Effector memory CD8-positive, alpha-beta T cell (primary cell): ENCODE measurements around the gene THAP4.

Source experiments
- ATAC-seq: fragments of 150-1000 bp; cut with Tn5 transposase; replicated peaks from 2 replicates; pipeline ENCODE4 v1.10.0; 2021; ENCODE audit warnings: mild to moderate bottlenecking, moderate library complexity
- DNase-seq, 3 experiments: peaks; one replicate each; pipeline ENCODE4 v3.0.0; 2021
- H3K27ac Mint-ChIP-seq, 2 donors: one replicate each; pipeline ENCODE4 v1.8.0; 2022; ENCODE audit warnings: mild to moderate bottlenecking in 2 of 2, mixed read lengths in 2 of 2, moderate library complexity in 2 of 2
- H3K27me3 Mint-ChIP-seq, 2 donors: one replicate each; pipeline ENCODE4 v1.8.0; 2022; ENCODE audit warnings: mixed read lengths in 2 of 2
- H3K36me3 Mint-ChIP-seq: one replicate; pipeline ENCODE4 v1.8.0; 2022; ENCODE audit warnings: mild to moderate bottlenecking, moderate library complexity, mixed read lengths; ENCODE audit not compliant: insufficient read depth
- H3K4me1 Mint-ChIP-seq, 2 donors: one replicate each; pipeline ENCODE4 v1.8.0; 2022; ENCODE audit warnings: low read depth in 2 of 2, mixed read lengths in 2 of 2
- H3K4me3 Mint-ChIP-seq, 2 donors: one replicate each; pipeline ENCODE4 v1.8.0; 2022; ENCODE audit warnings: mild to moderate bottlenecking in 2 of 2, mixed read lengths in 2 of 2, moderate library complexity in 2 of 2
- H3K9me3 Mint-ChIP-seq, 2 donors: one replicate each; pipeline ENCODE4 v1.8.0; 2022; ENCODE audit warnings: mixed read lengths in 2 of 2

The THAP4 gene

GRCh38 chr2:241553512-241553830, 83.5 kb downstream of the THAP4 start:
- ATAC-seq (no peak), DNase-seq (no peak)
- H3K4me1 Mint-ChIP-seq: peaks cover 0 to 3% of the 10 kb centered on the region in 2 donors
- H3K36me3 Mint-ChIP-seq: no peaks in the 10 kb centered on the region
- no peak overlapping the region for H3K4me3 Mint-ChIP-seq
- H3K9me3 Mint-ChIP-seq: peaks cover 0 to 6% of the 10 kb centered on the region in 2 donors
- peak overlapping the region in 1 of 2 donors; percentile 38 for H3K27ac Mint-ChIP-seq
- H3K27me3 Mint-ChIP-seq: peaks cover 55 to 63% of the 10 kb centered on the region in 2 donors

GRCh38 chr2:241551998-241552737, 84.8 kb downstream of the THAP4 start:
- Mint-ChIP-seq H3K4me3 (no peak overlapping the region), H3K27ac (no peak overlapping the region), H3K36me3 (no peaks in the 10 kb centered on the region), H3K9me3 (no peaks in the 10 kb centered on the region), H3K4me1 (peaks cover 0 to 3% of the 10 kb centered on the region in 2 donors), H3K27me3 (peaks cover 43 to 50% of the 10 kb centered on the region in 2 donors)
- DNase-seq: no peak
- no peak for ATAC-seq

GRCh38 chr2:241551599-241551997, 85.4 kb downstream of the THAP4 start:
- peaks cover 0 to 3% of the 10 kb centered on the region in 2 donors for H3K4me1 Mint-ChIP-seq
- H3K4me3 Mint-ChIP-seq: no peak overlapping the region
- no peaks in the 10 kb centered on the region for H3K36me3 Mint-ChIP-seq
- ATAC-seq (no peak), DNase-seq (no peak)
- no peaks in the 10 kb centered on the region for H3K9me3 Mint-ChIP-seq
- no peak overlapping the region for H3K27ac Mint-ChIP-seq
- peaks cover 43 to 47% of the 10 kb centered on the region in 2 donors for H3K27me3 Mint-ChIP-seq

- Mint-ChIP-seq H3K36me3 (no peaks in the 10 kb centered on the region), H3K27ac (no peak overlapping the region), H3K27me3 (peaks cover 42 to 46% of the 10 kb centered on the region in 2 donors), H3K4me3 (no peak overlapping the region), H3K4me1 (peaks cover 0 to 3% of the 10 kb centered on the region in 2 donors), H3K9me3 (no peaks in the 10 kb centered on the region)
- no peak for ATAC-seq
- no peak for DNase-seq
Measured at GRCh38 chr2:241550616-241551580, 86.1 kb downstream of the THAP4 start.

- no peak for DNase-seq
- H3K9me3 Mint-ChIP-seq: no peaks in the 10 kb centered on the region
- H3K4me3 Mint-ChIP-seq: no peak overlapping the region
- no peaks in the 10 kb centered on the region for H3K4me1 Mint-ChIP-seq
- ATAC-seq: no peak
- no peaks in the 10 kb centered on the region for H3K36me3 Mint-ChIP-seq
- peaks cover 26 to 28% of the 10 kb centered on the region in 2 donors for H3K27me3 Mint-ChIP-seq
- H3K27ac Mint-ChIP-seq: no peak overlapping the region
Measured at GRCh38 chr2:241548451-241548835, 88.5 kb downstream of the THAP4 start.

GRCh38 chr2:241547781-241548450, 89.0 kb downstream of the THAP4 start:
- Mint-ChIP-seq H3K4me1 (no peaks in the 10 kb centered on the region), H3K36me3 (no peaks in the 10 kb centered on the region), H3K4me3 (no peak overlapping the region), H3K27me3 (peaks cover 21 to 24% of the 10 kb centered on the region in 2 donors), H3K9me3 (no peaks in the 10 kb centered on the region), H3K27ac (no peak overlapping the region)
- no peak for DNase-seq
- no peak for ATAC-seq

GRCh38 chr2:241546771-241547498, 90.0 kb downstream of the THAP4 start:
- Mint-ChIP-seq H3K4me1 (no peaks in the 10 kb centered on the region), H3K9me3 (no peaks in the 10 kb centered on the region), H3K27ac (no peak overlapping the region), H3K4me3 (no peak overlapping the region), H3K36me3 (no peaks in the 10 kb centered on the region), H3K27me3 (peaks cover 11 to 18% of the 10 kb centered on the region in 2 donors)
- ATAC-seq (no peak), DNase-seq (no peak)

- H3K36me3 Mint-ChIP-seq: no peaks in the 10 kb centered on the region
- DNase-seq (no peak), ATAC-seq (no peak)
- peaks cover 2 to 8% of the 10 kb centered on the region in 2 donors for H3K27me3 Mint-ChIP-seq
- no peaks in the 10 kb centered on the region for H3K4me1 Mint-ChIP-seq
- H3K4me3 Mint-ChIP-seq: no peak overlapping the region
- no peaks in the 10 kb centered on the region for H3K9me3 Mint-ChIP-seq
- no peak overlapping the region for H3K27ac Mint-ChIP-seq
Measured at GRCh38 chr2:241545523-241546473, 91.2 kb downstream of the THAP4 start.

- H3K4me1 Mint-ChIP-seq: peaks cover 0 to 2% of the 10 kb centered on the region in 2 donors
- DNase-seq (no peak), ATAC-seq (no peak)
- H3K36me3 Mint-ChIP-seq: no peaks in the 10 kb centered on the region
- H3K27ac Mint-ChIP-seq: no peak overlapping the region
- no peaks in the 10 kb centered on the region for H3K9me3 Mint-ChIP-seq
- no peak overlapping the region for H3K4me3 Mint-ChIP-seq
- H3K27me3 Mint-ChIP-seq: peaks cover 9 to 14% of the 10 kb centered on the region in 2 donors
Measured at GRCh38 chr2:241545106-241545505, 91.9 kb downstream of the THAP4 start.

GRCh38 chr2:241542278-241542605, 94.7 kb downstream of the THAP4 start:
- ATAC-seq (no peak), DNase-seq (no peak)
- Mint-ChIP-seq H3K4me3 (no peak overlapping the region), H3K9me3 (no peaks in the 10 kb centered on the region), H3K4me1 (peaks cover 0 to 2% of the 10 kb centered on the region in 2 donors), H3K27me3 (peaks cover 19 to 24% of the 10 kb centered on the region in 2 donors), H3K27ac (no peak overlapping the region), H3K36me3 (no peaks in the 10 kb centered on the region)

GRCh38 chr2:241541564-241542277, 95.2 kb downstream of the THAP4 start:
- H3K4me3 Mint-ChIP-seq: no peak overlapping the region
- no peak for ATAC-seq
- H3K9me3 Mint-ChIP-seq: no peaks in the 10 kb centered on the region
- H3K27ac Mint-ChIP-seq: no peak overlapping the region
- H3K36me3 Mint-ChIP-seq: no peaks in the 10 kb centered on the region
- H3K4me1 Mint-ChIP-seq: peaks cover 0 to 2% of the 10 kb centered on the region in 2 donors
- no peak for DNase-seq
- H3K27me3 Mint-ChIP-seq: peaks cover 19 to 26% of the 10 kb centered on the region in 2 donors
